ENCODE results near the gene FOXF1. TPM values are rescaled to one million over a fixed set of nuclear protein-coding genes. Genes with fewer than 3 reads are reported as not detected.
A peak's percentile ranks its signal among the peaks of the same experiment; 100 is the strongest.

Gene FOXF1
- total and polyA plus RNA-seq, 2 donors from 2014 or later: 0.57 to 0.67 TPM

DNA sequence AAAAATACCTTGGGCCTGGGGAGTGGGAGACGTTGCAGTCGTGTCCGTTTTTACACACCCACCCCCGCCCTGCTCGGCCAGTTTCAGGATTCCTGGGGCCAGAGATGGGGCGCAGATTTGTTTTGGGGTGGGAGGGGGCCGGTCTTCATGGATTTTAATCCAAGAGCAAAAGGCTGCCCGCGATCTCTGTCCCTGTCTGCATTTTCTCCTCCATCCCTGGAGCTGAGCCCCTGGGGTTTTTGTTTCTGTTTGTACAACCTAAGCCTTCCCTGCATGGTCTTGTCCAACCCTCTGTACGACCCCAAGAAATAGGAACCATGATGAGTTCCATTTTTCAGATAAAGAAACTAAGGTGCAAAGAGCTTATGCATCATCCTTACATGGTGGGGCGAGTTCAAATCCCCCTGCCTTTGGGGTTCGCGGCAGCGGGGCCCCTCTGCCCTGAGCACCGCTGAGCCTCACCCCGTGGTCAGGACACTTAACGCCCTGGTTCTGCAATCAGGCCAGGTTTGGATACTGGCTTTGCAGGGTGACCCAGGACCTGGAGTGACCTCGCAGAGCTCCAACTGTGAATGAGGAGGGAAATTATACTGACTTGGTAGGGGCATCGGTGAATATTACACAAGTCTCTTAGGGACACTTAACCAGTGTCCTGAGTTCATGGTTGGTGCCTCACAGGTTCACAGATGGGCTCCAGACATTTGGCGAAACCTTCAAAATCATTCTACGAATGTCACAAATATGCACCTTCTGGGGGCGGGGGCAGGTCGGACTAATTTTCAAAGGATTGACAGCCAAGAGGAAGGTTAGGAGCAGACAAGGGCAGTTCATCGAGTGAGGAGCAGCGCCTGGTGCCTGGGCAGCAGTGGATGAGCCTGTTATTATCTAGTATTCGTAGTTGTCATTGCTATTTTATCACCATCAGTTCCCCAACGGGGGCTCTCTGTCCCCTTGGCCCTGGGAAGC lies 4.1 kb upstream of the FOXF1 start:
- Histone ChIP-seq H3K27me3 (ENCODE audit: control insufficient read depth, insufficient read depth, low read length) (peaks cover 65% of the 10 kb centered on the region), H3K27ac (ENCODE audit: low read depth in 2 of 2, low read length in 2 of 2) (no peak overlapping the region), H3K36me3 (ENCODE audit: control insufficient read depth in 2 of 3, insufficient read depth in 3 of 3, low read length in 3 of 3) (no peaks in the 10 kb centered on the region), H3K4me1 (ENCODE audit: control insufficient read depth in 2 of 3, insufficient read depth in 2 of 3, low read depth in 1 of 3, low read length in 3 of 3) (peaks cover 0 to 15% (median 0%) of the 10 kb centered on the region in 3 donors), H3K9me3 (ENCODE audit: control insufficient read depth in 2 of 3, insufficient read depth in 1 of 3, low read length in 3 of 3) (no peaks in the 10 kb centered on the region), H3K4me3 (ENCODE audit: low read length in 3 of 3) (no peak overlapping the region), H3K9ac (ENCODE audit: low read length in 3 of 3) (no peak overlapping the region)
- intact Hi-C loops (cut with DNase I): loop anchor here (10.0 kb wide), 1 partner anchor 171 kb away; no protein-coding TSS in a partner anchor
- no peak for FAIRE-seq
- DNase-seq: no peak
- TF ChIP-seq, protein P1, sequence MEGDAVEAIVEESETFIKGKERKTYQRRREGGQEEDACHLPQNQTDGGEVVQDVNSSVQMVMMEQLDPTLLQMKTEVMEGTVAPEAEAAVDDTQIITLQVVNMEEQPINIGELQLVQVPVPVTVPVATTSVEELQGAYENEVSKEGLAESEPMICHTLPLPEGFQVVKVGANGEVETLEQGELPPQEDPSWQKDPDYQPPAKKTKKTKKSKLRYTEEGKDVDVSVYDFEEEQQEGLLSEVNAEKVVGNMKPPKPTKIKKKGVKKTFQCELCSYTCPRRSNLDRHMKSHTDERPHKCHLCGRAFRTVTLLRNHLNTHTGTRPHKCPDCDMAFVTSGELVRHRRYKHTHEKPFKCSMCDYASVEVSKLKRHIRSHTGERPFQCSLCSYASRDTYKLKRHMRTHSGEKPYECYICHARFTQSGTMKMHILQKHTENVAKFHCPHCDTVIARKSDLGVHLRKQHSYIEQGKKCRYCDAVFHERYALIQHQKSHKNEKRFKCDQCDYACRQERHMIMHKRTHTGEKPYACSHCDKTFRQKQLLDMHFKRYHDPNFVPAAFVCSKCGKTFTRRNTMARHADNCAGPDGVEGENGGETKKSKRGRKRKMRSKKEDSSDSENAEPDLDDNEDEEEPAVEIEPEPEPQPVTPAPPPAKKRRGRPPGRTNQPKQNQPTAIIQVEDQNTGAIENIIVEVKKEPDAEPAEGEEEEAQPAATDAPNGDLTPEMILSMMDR (IDR thresholded peaks at IDR 0.05; ENCODE audit: borderline replicate concordance, extremely low read depth, insufficient read depth): no peak

DNA sequence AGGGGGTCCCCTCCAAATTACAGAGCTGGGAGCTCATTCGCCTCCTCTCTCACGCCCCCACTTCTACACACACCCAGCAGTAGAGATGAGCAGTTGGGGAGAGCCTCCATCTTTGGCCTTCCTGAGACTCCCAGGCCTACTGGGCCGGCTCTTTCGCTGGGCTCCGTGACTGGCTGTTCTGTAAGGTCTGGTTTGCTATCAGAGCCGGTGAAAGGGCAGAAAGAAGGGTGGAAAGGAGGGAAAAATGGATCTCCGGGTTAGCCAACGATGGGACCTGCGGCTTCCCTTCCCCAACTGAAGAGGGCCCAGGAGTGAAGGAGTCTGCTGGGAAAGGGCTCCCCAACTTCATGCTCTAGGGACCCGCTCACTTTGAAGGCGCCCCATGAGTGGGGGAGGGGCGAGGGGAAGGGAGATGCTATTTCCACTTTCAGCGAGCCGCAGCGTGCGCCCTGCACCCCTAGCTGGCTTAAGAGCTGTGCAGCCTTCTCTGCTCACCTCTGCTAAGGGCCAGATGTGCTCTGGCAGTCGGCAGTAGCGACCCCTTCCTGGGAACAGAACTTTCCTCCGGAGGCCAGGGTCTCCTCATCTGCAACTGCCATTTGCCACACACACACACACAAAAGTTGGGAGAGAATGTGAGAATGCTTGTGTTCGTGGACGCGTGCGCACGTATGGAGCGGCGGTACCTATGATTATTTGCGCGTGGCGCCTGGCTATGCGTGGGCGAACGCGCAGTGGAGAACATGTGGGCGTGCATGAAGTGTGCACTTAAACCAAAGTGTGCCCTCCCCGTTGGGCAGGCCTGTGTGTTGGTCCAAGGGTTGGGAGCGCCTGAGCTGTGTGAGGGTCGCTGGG lies 2.9 kb upstream of the FOXF1 start:
- no peaks in the 10 kb centered on the region for H3K9me3 ChIP-seq (ENCODE audit: control insufficient read depth in 2 of 3, insufficient read depth in 1 of 3, low read length in 3 of 3)
- TF ChIP-seq, protein P1 (IDR thresholded peaks at IDR 0.05; ENCODE audit: borderline replicate concordance, extremely low read depth, insufficient read depth): no peak

DNA sequence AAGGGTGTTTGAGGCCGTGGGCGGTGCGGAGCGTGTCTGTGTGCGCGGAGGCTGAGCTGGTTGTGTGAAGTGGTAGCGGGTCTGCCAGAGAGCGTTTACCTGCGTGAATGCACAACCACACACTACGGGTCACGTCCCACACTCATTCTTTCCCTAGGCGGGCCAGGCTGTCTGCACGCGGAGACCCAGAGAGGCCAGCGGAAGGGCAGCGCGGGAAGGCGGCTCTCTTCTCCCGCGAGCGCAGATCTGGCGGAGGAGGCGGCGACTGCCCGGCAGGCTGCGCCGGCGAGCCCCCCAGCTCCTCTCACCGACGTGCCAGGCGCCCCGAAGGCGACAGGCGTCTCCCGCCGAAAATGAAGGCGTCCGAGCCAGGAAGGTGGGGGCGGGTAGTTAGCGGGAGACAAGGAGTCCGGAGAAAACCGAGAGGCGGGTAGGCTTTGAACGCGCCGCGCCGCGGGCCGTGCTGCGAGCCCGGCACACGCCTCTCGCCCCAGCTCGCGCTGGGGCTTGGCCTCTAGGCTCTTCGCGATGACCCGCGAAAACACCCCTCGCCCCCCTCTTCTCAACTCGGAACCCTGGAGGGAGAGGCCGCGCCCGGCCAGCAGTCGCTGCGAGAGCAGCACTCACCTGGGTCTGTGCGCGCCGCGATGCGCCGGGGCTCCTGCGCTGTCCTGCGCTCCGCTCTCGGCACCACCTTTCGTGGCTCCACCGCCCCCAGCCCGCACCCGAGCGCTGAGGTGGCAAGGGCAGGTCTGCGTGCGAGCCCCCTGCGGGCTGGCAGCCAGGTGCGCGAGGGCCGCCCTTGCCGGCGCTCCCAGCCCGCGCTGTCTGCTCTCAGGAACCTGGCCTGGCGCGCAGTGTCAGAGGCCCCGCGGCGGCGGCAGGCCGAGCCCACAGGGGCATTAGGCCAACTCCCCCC lies 2.0 kb upstream of the FOXF1 start:
- Histone ChIP-seq H3K9me3 (ENCODE audit: control insufficient read depth in 2 of 3, insufficient read depth in 1 of 3, low read length in 3 of 3) (no peaks in the 10 kb centered on the region), H3K36me3 (ENCODE audit: control insufficient read depth in 2 of 3, insufficient read depth in 3 of 3, low read length in 3 of 3) (no peaks in the 10 kb centered on the region), H3K27ac (ENCODE audit: low read depth in 2 of 2, low read length in 2 of 2) (peak overlapping the region in 1 of 2 donors; percentile 77), H3K4me1 (ENCODE audit: control insufficient read depth in 2 of 3, insufficient read depth in 2 of 3, low read depth in 1 of 3, low read length in 3 of 3) (peaks cover 0 to 15% (median 0%) of the 10 kb centered on the region in 3 donors), H3K9ac (ENCODE audit: low read length in 3 of 3) (no peak overlapping the region), H3K27me3 (ENCODE audit: control insufficient read depth, insufficient read depth, low read length) (peaks cover 60% of the 10 kb centered on the region), H3K4me3 (ENCODE audit: low read length in 3 of 3) (no peak overlapping the region)
- intact Hi-C loops (cut with DNase I): loop anchor here (10.0 kb wide), 1 partner anchor 173 kb away; no protein-coding TSS in a partner anchor
- FAIRE-seq (no peak), DNase-seq (peak in 3 of 5 donors; percentile 36 to 66 (median 37))
- TF ChIP-seq, protein P1 (IDR thresholded peaks at IDR 0.05; ENCODE audit: borderline replicate concordance, extremely low read depth, insufficient read depth): no peak

More for the DNA sequence above, 2.9 kb upstream of the FOXF1 start:
- Histone ChIP-seq H3K27me3 (ENCODE audit: control insufficient read depth, insufficient read depth, low read length) (peaks cover 61% of the 10 kb centered on the region), H3K27ac (ENCODE audit: low read depth in 2 of 2, low read length in 2 of 2) (no peak overlapping the region), H3K9ac (ENCODE audit: low read length in 3 of 3) (no peak overlapping the region), H3K4me1 (ENCODE audit: control insufficient read depth in 2 of 3, insufficient read depth in 2 of 3, low read depth in 1 of 3, low read length in 3 of 3) (peaks cover 0 to 15% (median 0%) of the 10 kb centered on the region in 3 donors), H3K36me3 (ENCODE audit: control insufficient read depth in 2 of 3, insufficient read depth in 3 of 3, low read length in 3 of 3) (no peaks in the 10 kb centered on the region), H3K4me3 (ENCODE audit: low read length in 3 of 3) (no peak overlapping the region)
- FAIRE-seq: no peak
- DNase-seq: peak in 1 of 5 donors; percentile 7
- intact Hi-C loops (cut with DNase I): loop anchor here (10.0 kb wide), 1 partner anchor 173 kb away; no protein-coding TSS in a partner anchor

Data from kidney (tissue), 14 donors.